ENCODE results near the gene LZTR1.

The LZTR1 gene

GRCh38 chr22:20951151-20951931, 30.8 kb upstream of the LZTR1 start:
- DNase-seq = no peak

- DNase-seq = no peak
Observed at GRCh38 chr22:20951932-20952380, 30.1 kb upstream of the LZTR1 start.

GRCh38 chr22:20952544-20953341, 29.4 kb upstream of the LZTR1 start:
- DNase-seq = no peak

- DNase-seq = no peak
Observed at GRCh38 chr22:20953342-20953608, 28.8 kb upstream of the LZTR1 start.

GRCh38 chr22:20953668-20954500, 28.2 kb upstream of the LZTR1 start:
- no peak for DNase-seq

- DNase-seq = no peak
Observed at GRCh38 chr22:20955548-20955947, 26.5 kb upstream of the LZTR1 start.

GRCh38 chr22:20956258-20957101, 25.6 kb upstream of the LZTR1 start:
- DNase-seq = no peak

- no peak for DNase-seq
Observed at GRCh38 chr22:20957102-20957682, 24.9 kb upstream of the LZTR1 start.

GRCh38 chr22:20957683-20958431, 24.2 kb upstream of the LZTR1 start:
- no peak for DNase-seq

GRCh38 chr22:20959578-20960461, 22.3 kb upstream of the LZTR1 start:
- DNase-seq = no peak

- no peak for DNase-seq
Observed at GRCh38 chr22:20960609-20961008, 21.5 kb upstream of the LZTR1 start.

GRCh38 chr22:20962491-20962945, 19.6 kb upstream of the LZTR1 start:
- no peak for DNase-seq

GRCh38 chr22:20963201-20964052, 18.7 kb upstream of the LZTR1 start:
- no peak for DNase-seq

- no peak for DNase-seq
Observed at GRCh38 chr22:20964090-20964798, 17.9 kb upstream of the LZTR1 start.

- no peak for DNase-seq
Observed at GRCh38 chr22:20964799-20965103, 17.3 kb upstream of the LZTR1 start.

GRCh38 chr22:20965104-20965887, 16.8 kb upstream of the LZTR1 start:
- DNase-seq = no peak

GRCh38 chr22:20965888-20966855, 15.9 kb upstream of the LZTR1 start:
- no peak for DNase-seq
